Astrocyte (in vitro differentiated cells and primary cell): ENCODE results near the gene CCDC141.

Source experiments
- CTCF ChIP-seq: IDR thresholded peaks from 2 replicates; pipeline ENCODE4 v1.5.1; 2011; ENCODE audit warnings: low read depth, mild to moderate bottlenecking, inconsistent platforms, low read length, moderate library complexity; ENCODE audit not compliant: insufficient read depth
- EZH2 ChIP-seq: IDR thresholded peaks from 2 replicates; pipeline ENCODE4 v1.6.1; 2012; ENCODE audit warnings: mild to moderate bottlenecking, low read length, inconsistent platforms; ENCODE audit not compliant: insufficient read depth

DNA sequence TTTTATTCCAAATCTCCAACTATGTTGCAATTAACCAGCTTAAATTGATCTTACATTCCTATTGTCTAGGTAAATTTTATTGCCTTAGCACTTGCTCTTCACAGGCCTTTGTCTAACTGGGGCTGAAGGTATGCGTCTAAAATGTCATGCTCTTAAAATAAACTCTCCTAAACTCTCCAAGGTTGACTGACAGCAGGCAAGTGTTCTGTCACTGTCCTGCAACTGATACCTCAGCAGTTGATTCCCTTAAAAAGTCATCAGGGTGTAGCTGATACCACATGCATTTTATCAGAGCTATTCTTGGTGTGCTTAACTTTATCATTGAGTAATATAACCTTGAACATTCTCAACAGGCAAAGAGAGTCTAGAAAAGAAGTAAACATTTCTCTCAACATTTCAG is 243.4 kb downstream of the CCDC141 start:
- no peak for TF ChIP-seq CTCF
- no peak for TF ChIP-seq EZH2
